ENCODE results near the gene SNRNP25.

The SNRNP25 gene

GRCh38 chr16:67183-67791 lies 13.7 kb downstream of the SNRNP25 start (continued):
- no peak for TF ChIP-seq WT1 (tag by site-specific recombination; IDR thresholded peaks at IDR 0.05)
- TF ChIP-seq ZNF157 (tag by site-specific recombination; IDR thresholded peaks at IDR 0.05): no peak
- TF ChIP-seq KLF8 (tag by site-specific recombination; IDR thresholded peaks at IDR 0.05): no peak
- TF ChIP-seq ZBTB20 (tag by site-specific recombination; IDR thresholded peaks at IDR 0.05): peak; percentile 57
- TF ChIP-seq ZBTB21 (tag by site-specific recombination; IDR thresholded peaks at IDR 0.05): no peak
- TF ChIP-seq RBAK (tag by site-specific recombination; IDR thresholded peaks at IDR 0.05): no peak
- no peak for TF ChIP-seq SETDB1 (IDR thresholded peaks at IDR 0.05; ENCODE audit: insufficient read length, low read length)

DNA sequence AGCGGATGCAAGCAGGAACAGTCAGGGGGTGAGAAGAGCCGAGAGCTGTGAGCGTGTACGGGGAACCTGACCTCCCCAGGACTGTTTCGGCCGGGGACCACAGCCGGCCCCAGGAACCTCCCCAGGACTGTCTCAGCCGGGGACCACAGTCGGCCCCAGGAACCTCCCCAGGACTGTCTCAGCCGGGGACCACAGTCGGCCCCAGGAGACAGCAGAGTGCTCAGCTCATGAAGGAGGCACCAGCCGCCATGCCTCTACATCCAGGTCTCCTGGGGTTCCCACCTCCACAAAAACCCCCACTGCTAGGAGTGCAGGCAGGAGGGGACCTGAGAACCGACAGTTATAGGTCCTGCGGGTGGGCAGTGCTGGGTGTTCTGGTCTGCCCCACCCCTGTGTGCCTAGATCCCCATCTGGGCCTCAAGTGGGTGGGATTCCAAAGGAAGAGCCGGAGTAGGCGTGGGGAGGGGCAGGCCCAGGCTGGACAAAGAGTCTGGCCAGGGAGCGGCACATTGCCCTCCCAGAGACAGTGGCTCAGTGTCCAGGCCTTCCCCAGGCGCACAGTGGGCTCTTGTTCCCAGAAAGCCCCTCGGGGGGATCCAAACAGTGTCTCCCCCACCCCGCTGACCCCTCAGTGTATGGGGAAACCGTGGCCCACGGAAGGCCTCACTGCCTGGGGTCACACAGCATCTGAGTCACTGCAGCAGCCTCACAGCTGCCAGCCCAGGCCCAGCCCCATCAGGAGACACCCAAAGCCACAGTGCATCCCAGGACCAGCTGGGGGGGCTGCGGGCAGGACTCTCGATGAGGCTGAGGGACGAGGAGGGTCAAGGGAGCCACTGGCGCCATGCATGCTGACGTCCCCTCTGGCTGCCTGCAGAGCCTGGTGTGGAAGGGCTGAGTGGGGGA lies 14.5 kb downstream of the SNRNP25 start:
- CTCF ChIA-PET: interaction anchor here (2.3 to 6.3 kb wide), 5 partner anchors 22 to 39 kb away, joined by 12 to 245 read pairs (median 34); no protein-coding TSS in a partner anchor
- TF ChIP-seq ZNF112 (tag by site-specific recombination; IDR thresholded peaks at IDR 0.05) (no peak), ZFHX2 (tag by site-specific recombination; conservative IDR thresholded peaks at IDR 0.05) (peak; percentile 58; the same call in 1 of the 2 replicates), EGR2 (tag by site-specific recombination; IDR thresholded peaks at IDR 0.05; ENCODE audit: low read depth) (peak; percentile 65; the same call in 1 of the 2 replicates), GLIS1 (tag by site-specific recombination; IDR thresholded peaks at IDR 0.05) (peak; percentile 99), ZNF629 (tag by site-specific recombination; IDR thresholded peaks at IDR 0.05) (no peak), BCL11B (tag by site-specific recombination; IDR thresholded peaks at IDR 0.05; ENCODE audit: low read depth) (no peak), ZIC2 (tag by site-specific recombination; IDR thresholded peaks at IDR 0.05) (peak; percentile 57), ZNF621 (tag by site-specific recombination; IDR thresholded peaks at IDR 0.05) (no peak)
- Histone ChIP-seq H3K27ac (ENCODE audit: extremely low read depth, low read depth, low read length) (no peak overlapping the region), H3K4me1 (ENCODE audit: control insufficient read depth, insufficient read depth, low read length) (peaks cover 3% of the 10 kb centered on the region; the same call in 1 of the 2 replicates), H3K4me3 (ENCODE audit: low read depth, low read length) (no peak overlapping the region), H3K9me3 (ENCODE audit: control insufficient read depth, insufficient read depth, low read depth, low read length) (no peaks in the 10 kb centered on the region), H3K36me3 (ENCODE audit: control insufficient read depth in 2 of 2, insufficient read depth in 1 of 2, low read length in 2 of 2) (peaks cover 0 to 16% of the 10 kb centered on the region in 2 experiments; a peak in 1 of 3 replicates)
- POLR2A ChIA-PET: interaction anchor here (1.2 to 1.5 kb wide), 2 partner anchors 15 to 38 kb away, joined by 3 read pairs; partner anchors contain the start of gene POLR3K

DNA sequence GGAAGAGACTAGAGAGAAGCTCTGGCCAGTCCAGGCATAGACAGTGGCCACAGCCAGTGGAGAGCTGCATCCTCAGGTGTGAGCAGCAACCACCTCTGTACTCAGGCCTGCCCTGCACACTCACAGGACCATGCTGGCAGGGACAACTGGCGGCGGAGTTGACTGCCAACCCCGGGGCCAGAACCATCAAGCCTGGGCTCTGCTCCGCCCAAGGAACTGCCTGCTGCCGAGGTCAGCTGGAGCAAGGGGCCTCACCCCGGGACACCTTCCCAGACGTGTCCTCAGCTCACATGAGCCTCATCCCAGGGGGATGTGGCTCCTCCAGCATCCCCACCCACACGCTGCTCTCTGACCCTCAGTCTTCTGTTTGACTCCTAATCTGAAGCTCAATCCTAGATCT lies 15.6 kb downstream of the SNRNP25 start:
- Histone ChIP-seq H3K4me3 (ENCODE audit: low read depth, low read length) (no peak overlapping the region), H3K4me1 (ENCODE audit: control insufficient read depth, insufficient read depth, low read length) (peaks cover 3% of the 10 kb centered on the region; the same call in 1 of the 2 replicates), H3K9me3 (ENCODE audit: control insufficient read depth, insufficient read depth, low read depth, low read length) (no peaks in the 10 kb centered on the region), H3K36me3 (ENCODE audit: control insufficient read depth in 2 of 2, insufficient read depth in 1 of 2, low read length in 2 of 2) (peaks cover 0 to 8% of the 10 kb centered on the region in 2 experiments; a peak in 1 of 3 replicates), H3K27ac (ENCODE audit: extremely low read depth, low read depth, low read length) (no peak overlapping the region)
- ChIA-PET CTCF (interaction anchor here (0.9 to 4.0 kb wide), 5 partner anchors 25 to 113 kb away, joined by 4 to 55 read pairs (median 12); no protein-coding TSS in a partner anchor), POLR2A (interaction anchor here (1.2 to 3.0 kb wide), 3 partner anchors 16 to 37 kb away, joined by 3 to 17 read pairs (median 3); partner anchors contain the start of genes POLR3K and SNRNP25)
- TF ChIP-seq ZNF621 (tag by site-specific recombination; IDR thresholded peaks at IDR 0.05): no peak
- TF ChIP-seq PRDM2 (tag by site-specific recombination; IDR thresholded peaks at IDR 0.05; ENCODE audit: borderline replicate concordance): no peak
- no peak for TF ChIP-seq BCL11A (tag by site-specific recombination; IDR thresholded peaks at IDR 0.05; ENCODE audit: low read depth)
- TF ChIP-seq ZNF791 (tag by site-specific recombination; IDR thresholded peaks at IDR 0.05): no peak
- no peak for TF ChIP-seq ZNF394 (tag by site-specific recombination; IDR thresholded peaks at IDR 0.05; ENCODE audit: borderline replicate concordance)
- TF ChIP-seq ZNF747 (tag by site-specific recombination; IDR thresholded peaks at IDR 0.05): no peak
- no peak for TF ChIP-seq ZNF280D (tag by site-specific recombination; IDR thresholded peaks at IDR 0.05)
- no peak for TF ChIP-seq ZFP37 (tag by site-specific recombination; IDR thresholded peaks at IDR 0.05)
- TF ChIP-seq ZNF146 (tag by site-specific recombination; IDR thresholded peaks at IDR 0.05): no peak
- TF ChIP-seq GLIS1 (tag by site-specific recombination; IDR thresholded peaks at IDR 0.05): no peak
